ENCODE data around the gene RTN3. TPM values are rescaled to one million over a fixed set of nuclear protein-coding genes. Genes with fewer than 3 reads are reported as not detected.

The RTN3 gene
- total RNA-seq, 1 donor from 2014 or later: 279 TPM

DNA sequence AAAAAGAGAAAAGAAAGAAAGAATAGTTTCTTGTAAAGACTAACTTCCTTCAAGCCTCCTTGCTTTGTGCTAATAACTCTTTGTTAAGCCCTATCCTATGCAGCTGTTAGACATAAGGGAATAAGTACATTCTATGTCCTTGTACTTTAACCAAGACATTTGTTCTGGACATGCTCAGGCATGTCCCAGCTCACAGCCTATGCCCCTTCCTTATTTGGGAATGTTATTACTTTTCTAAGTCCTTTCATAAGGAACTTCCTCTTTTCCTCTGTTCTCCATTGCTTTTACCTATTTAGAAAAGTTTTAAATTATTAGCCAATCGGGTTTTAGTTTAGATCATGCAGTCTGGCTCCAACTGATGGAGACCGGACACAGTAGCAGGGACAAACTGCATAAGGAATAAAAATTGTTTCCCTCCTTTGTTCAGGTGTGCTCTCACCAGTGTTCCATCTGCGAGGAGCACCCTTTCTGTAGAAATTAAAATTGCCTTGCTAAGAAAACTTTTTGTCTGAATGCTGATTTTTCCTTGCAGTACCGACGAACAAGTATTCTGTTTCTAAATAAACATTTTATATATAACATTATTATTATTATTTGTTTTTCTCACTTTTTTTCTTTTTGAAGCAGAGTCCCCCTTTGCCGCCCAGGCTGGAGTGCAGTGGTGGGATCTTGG lies 110.3 kb downstream of the RTN3 start:
- H3K27ac Mint-ChIP-seq: no peak overlapping the region
- Histone ChIP-seq H4K20me1 (ENCODE audit: low read depth) (no peaks in the 10 kb centered on the region), H3K27me3 (no peaks in the 10 kb centered on the region), H3K36me3 (no peaks in the 10 kb centered on the region), H3F3A (ENCODE audit: low read depth) (peaks cover 6% of the 10 kb centered on the region), H3K27ac (peak overlapping the region; percentile 33), H3K4me2 (no peak overlapping the region), H3K79me2 (ENCODE audit: low read depth) (no peaks in the 10 kb centered on the region), H3K9me3 (ENCODE audit: low read depth) (no peaks in the 10 kb centered on the region), H3K4me1 (peaks cover 8% of the 10 kb centered on the region), H3K9ac (no peak overlapping the region), H2AFZ (replicated peaks) (no peak overlapping the region), H3K4me3 (no peak overlapping the region)
- no peak for DNase-seq (ENCODE audit: low spot score)
- H3K27me3 Mint-ChIP-seq (ENCODE audit: insufficient read depth, low read depth): peaks cover 5% of the 10 kb centered on the region
- no peak overlapping the region for H3K4me3 Mint-ChIP-seq
- peaks cover 5% of the 10 kb centered on the region for H3K36me3 Mint-ChIP-seq
- H3K9me3 Mint-ChIP-seq: peaks cover 7% of the 10 kb centered on the region
- no peak for TF ChIP-seq EZH2phosphoT487 (IDR thresholded peaks at IDR 0.05)
- TF ChIP-seq EZH2 (IDR thresholded peaks at IDR 0.05): no peak
- TF ChIP-seq, protein P1, sequence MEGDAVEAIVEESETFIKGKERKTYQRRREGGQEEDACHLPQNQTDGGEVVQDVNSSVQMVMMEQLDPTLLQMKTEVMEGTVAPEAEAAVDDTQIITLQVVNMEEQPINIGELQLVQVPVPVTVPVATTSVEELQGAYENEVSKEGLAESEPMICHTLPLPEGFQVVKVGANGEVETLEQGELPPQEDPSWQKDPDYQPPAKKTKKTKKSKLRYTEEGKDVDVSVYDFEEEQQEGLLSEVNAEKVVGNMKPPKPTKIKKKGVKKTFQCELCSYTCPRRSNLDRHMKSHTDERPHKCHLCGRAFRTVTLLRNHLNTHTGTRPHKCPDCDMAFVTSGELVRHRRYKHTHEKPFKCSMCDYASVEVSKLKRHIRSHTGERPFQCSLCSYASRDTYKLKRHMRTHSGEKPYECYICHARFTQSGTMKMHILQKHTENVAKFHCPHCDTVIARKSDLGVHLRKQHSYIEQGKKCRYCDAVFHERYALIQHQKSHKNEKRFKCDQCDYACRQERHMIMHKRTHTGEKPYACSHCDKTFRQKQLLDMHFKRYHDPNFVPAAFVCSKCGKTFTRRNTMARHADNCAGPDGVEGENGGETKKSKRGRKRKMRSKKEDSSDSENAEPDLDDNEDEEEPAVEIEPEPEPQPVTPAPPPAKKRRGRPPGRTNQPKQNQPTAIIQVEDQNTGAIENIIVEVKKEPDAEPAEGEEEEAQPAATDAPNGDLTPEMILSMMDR (IDR thresholded peaks at IDR 0.05): no peak
- no peaks in the 10 kb centered on the region for H3K4me1 Mint-ChIP-seq

DNA sequence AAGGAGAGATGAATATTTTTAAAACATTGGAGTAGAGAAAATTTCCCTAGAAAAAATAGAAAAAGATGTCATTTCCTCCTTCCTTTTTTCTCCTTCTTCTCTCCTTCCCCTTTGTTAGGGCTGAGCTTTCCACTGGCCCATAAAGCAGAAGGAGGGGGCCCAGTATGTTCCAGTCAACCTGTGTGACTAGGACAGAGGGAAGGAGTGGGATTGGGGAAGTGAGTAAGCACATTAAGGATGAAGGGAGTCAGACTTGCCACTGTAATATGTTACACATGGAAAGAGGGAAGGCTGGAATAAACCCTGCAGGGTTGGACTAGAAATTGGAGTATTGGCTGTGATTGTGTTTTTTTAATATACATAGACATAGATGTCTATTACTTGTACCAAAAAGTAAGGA lies 111.9 kb downstream of the RTN3 start:
- TF ChIP-seq EZH2 (IDR thresholded peaks at IDR 0.05) (no peak), EZH2phosphoT487 (IDR thresholded peaks at IDR 0.05) (no peak)
- TF ChIP-seq, protein P1 (IDR thresholded peaks at IDR 0.05): no peak
- peaks cover 8% of the 10 kb centered on the region for H3K4me1 ChIP-seq
- H3K9ac ChIP-seq: no peak overlapping the region
- H2AFZ ChIP-seq (replicated peaks): no peak overlapping the region
- peaks cover 5% of the 10 kb centered on the region for H3K36me3 Mint-ChIP-seq
- no peak for DNase-seq (ENCODE audit: low spot score)
- H3K9me3 ChIP-seq (ENCODE audit: low read depth): no peaks in the 10 kb centered on the region
- no peak overlapping the region for H3K27ac Mint-ChIP-seq
- H3K4me2 ChIP-seq: no peak overlapping the region
- no peak overlapping the region for H3K4me3 ChIP-seq
- H3K9me3 Mint-ChIP-seq: peaks cover 9% of the 10 kb centered on the region
- H3K27me3 Mint-ChIP-seq (ENCODE audit: insufficient read depth, low read depth): peaks cover 3% of the 10 kb centered on the region
- no peaks in the 10 kb centered on the region for H4K20me1 ChIP-seq (ENCODE audit: low read depth)
- peaks cover 6% of the 10 kb centered on the region for H3F3A ChIP-seq (ENCODE audit: low read depth)
- H3K79me2 ChIP-seq (ENCODE audit: low read depth): no peaks in the 10 kb centered on the region
- no peaks in the 10 kb centered on the region for H3K4me1 Mint-ChIP-seq
- H3K27me3 ChIP-seq: no peaks in the 10 kb centered on the region
- no peak overlapping the region for H3K4me3 Mint-ChIP-seq
- H3K27ac ChIP-seq: no peak overlapping the region
- no peaks in the 10 kb centered on the region for H3K36me3 ChIP-seq

DNA sequence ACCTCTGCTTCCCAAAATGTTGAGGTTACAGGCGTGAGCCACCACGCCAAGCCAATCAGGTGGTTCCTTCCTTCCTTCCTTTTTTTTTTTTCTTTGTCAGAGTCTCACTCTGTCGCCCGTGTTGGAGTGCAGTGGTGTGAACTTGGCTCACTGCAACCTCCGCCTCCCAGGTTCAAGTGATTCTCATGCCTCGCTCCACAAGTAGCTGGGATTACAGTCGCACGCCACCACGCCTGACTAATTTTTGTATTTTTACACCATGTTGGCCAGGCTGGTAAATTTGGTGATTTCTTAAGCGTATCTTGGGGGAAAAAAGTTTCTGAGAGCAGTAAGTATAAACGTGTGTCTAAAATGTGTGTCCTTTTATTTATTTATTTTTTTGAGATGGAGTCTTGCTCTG lies 113.8 kb downstream of the RTN3 start:
- H3F3A ChIP-seq (ENCODE audit: low read depth): peaks cover 6% of the 10 kb centered on the region
- no peaks in the 10 kb centered on the region for H3K36me3 ChIP-seq
- Mint-ChIP-seq H3K9me3 (peaks cover 11% of the 10 kb centered on the region), H3K27ac (no peak overlapping the region), H3K36me3 (peaks cover 5% of the 10 kb centered on the region), H3K27me3 (ENCODE audit: insufficient read depth, low read depth) (peaks cover 3% of the 10 kb centered on the region), H3K4me1 (no peaks in the 10 kb centered on the region), H3K4me3 (no peak overlapping the region)
- H3K9ac ChIP-seq: no peak overlapping the region
- no peaks in the 10 kb centered on the region for H3K79me2 ChIP-seq (ENCODE audit: low read depth)
- H3K4me3 ChIP-seq: no peak overlapping the region
- H3K27ac ChIP-seq: no peak overlapping the region
- H4K20me1 ChIP-seq (ENCODE audit: low read depth): no peaks in the 10 kb centered on the region
- no peak for TF ChIP-seq EZH2phosphoT487 (IDR thresholded peaks at IDR 0.05)
- TF ChIP-seq EZH2 (IDR thresholded peaks at IDR 0.05): no peak
- TF ChIP-seq, protein P1 (IDR thresholded peaks at IDR 0.05): no peak
- no peak overlapping the region for H3K4me2 ChIP-seq
- H3K4me1 ChIP-seq: peaks cover 8% of the 10 kb centered on the region
- H2AFZ ChIP-seq (replicated peaks): no peak overlapping the region
- no peaks in the 10 kb centered on the region for H3K9me3 ChIP-seq (ENCODE audit: low read depth)
- no peaks in the 10 kb centered on the region for H3K27me3 ChIP-seq
- no peak for DNase-seq (ENCODE audit: low spot score)

All from neural progenitor cell (in vitro differentiated cells).